SK-N-SH (cell line): ENCODE data around the gene MYL5.

Experiments used
- JUND ChIP-seq: IDR thresholded peaks from 2 replicates; pipeline ENCODE4 v1.4.0; 2012
- POLR2AphosphoS5 ChIP-seq: IDR thresholded peaks from 2 replicates; pipeline ENCODE4 v1.6.1; 2012; ENCODE audit warnings: low read depth, low read length
- SIN3A ChIP-seq: IDR thresholded peaks from 2 replicates; pipeline ENCODE4 v1.6.1; 2012; ENCODE audit warnings: low read depth, mild to moderate bottlenecking, low read length, moderate library complexity, borderline replicate concordance
- SMC3 ChIP-seq: IDR thresholded peaks from 2 replicates; pipeline ENCODE4 v1.6.1; 2012; ENCODE audit warnings: low read depth, low read length, improper control_type of control experiment
- TAF1 ChIP-seq: IDR thresholded peaks from 2 replicates; pipeline ENCODE4 v1.6.1; 2012; ENCODE audit warnings: low read depth, mild to moderate bottlenecking, low read length, moderate library complexity, borderline replicate concordance
- TCF12 ChIP-seq: IDR thresholded peaks from 2 replicates; pipeline ENCODE4 v1.4.0; 2012
- TF ChIP-seq, protein P1 (sequence below): fragments of 200-600 bp; sonication (generic); IDR thresholded peaks from 2 replicates; pipeline ENCODE4 v1.6.1; 2017; ENCODE audit warnings: antibody characterized with exemption, mild to moderate bottlenecking, moderate library complexity
- TF ChIP-seq, protein P2 (sequence below): IDR thresholded peaks from 2 replicates; pipeline ENCODE4 v1.4.0; 2012; ENCODE audit warnings: low read depth
- TF ChIP-seq, protein P3 (sequence below): fragments of 150-350 bp; IDR thresholded peaks from 2 replicates; pipeline ENCODE4 v1.6.1; 2017; ENCODE audit warnings: antibody characterized with exemption, low read length, low read depth, borderline replicate concordance

DNA sequence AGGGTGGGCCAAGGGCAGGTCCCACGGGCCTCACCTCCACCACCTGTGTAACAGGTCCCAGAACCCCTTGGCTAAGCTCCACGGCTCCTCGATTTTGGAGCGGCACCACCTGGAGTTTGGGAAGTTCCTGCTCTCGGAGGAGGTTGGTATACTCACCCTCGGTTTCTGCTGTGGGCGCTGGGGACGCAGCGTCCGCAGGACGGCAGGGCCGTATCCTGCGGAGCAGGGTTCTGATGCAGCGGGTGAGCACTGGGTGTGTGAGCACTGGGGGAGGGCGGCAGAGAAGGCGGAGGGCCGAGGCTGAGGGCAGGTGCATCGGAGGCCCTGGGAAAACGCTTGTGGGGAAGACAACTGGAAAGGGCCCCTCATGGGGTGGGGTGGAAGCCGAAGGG, 11.3 kb upstream of the MYL5 start:
- TF ChIP-seq, protein P1, sequence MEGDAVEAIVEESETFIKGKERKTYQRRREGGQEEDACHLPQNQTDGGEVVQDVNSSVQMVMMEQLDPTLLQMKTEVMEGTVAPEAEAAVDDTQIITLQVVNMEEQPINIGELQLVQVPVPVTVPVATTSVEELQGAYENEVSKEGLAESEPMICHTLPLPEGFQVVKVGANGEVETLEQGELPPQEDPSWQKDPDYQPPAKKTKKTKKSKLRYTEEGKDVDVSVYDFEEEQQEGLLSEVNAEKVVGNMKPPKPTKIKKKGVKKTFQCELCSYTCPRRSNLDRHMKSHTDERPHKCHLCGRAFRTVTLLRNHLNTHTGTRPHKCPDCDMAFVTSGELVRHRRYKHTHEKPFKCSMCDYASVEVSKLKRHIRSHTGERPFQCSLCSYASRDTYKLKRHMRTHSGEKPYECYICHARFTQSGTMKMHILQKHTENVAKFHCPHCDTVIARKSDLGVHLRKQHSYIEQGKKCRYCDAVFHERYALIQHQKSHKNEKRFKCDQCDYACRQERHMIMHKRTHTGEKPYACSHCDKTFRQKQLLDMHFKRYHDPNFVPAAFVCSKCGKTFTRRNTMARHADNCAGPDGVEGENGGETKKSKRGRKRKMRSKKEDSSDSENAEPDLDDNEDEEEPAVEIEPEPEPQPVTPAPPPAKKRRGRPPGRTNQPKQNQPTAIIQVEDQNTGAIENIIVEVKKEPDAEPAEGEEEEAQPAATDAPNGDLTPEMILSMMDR = no peak
- no peak for TF ChIP-seq POLR2AphosphoS5
- TF ChIP-seq, protein P2, sequence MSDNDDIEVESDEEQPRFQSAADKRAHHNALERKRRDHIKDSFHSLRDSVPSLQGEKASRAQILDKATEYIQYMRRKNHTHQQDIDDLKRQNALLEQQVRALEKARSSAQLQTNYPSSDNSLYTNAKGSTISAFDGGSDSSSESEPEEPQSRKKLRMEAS = no peak
- no peak for TF ChIP-seq SIN3A
- TF ChIP-seq JUND = no peak
- TF ChIP-seq TCF12 = no peak
- TF ChIP-seq TAF1 = no peak
- TF ChIP-seq, protein P3, sequence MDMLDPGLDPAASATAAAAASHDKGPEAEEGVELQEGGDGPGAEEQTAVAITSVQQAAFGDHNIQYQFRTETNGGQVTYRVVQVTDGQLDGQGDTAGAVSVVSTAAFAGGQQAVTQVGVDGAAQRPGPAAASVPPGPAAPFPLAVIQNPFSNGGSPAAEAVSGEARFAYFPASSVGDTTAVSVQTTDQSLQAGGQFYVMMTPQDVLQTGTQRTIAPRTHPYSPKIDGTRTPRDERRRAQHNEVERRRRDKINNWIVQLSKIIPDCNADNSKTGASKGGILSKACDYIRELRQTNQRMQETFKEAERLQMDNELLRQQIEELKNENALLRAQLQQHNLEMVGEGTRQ = no peak
- TF ChIP-seq SMC3 = no peak
